Keratinocyte (primary cell): ENCODE data around the gene STK16.
"Not testable (repeated sequence)": the region's sequence is repeated elsewhere in the genome, so short reads cannot be mapped to it uniquely, and the experiment has no call there.

Source experiments
- CTCF ChIP-seq, 3 experiments: IDR thresholded peaks in 1 of 3; conservative IDR thresholded peaks in 1 of 3; optimal IDR thresholded peaks in 1 of 3; 2 replicates in 2 of 3; 3 replicates in 1 of 3; pipeline versions ENCODE3 to v1.5.1; 2011; ENCODE audit warnings: low read length in 3 of 3, mild to moderate bottlenecking in 3 of 3, moderate library complexity in 2 of 3, control low read depth in 1 of 3, inconsistent platforms in 1 of 3; ENCODE audit not compliant: insufficient read depth in 2 of 3; ENCODE audit errors: extremely low read depth in 1 of 3
- EZH2 ChIP-seq: IDR thresholded peaks from one replicate; pipeline ENCODE4 v1.6.1; 2012; ENCODE audit warnings: inconsistent platforms, mild to moderate bottlenecking, low read length, moderate library complexity

- not testable (repeated sequence) for TF ChIP-seq EZH2; CTCF (optimal IDR thresholded peaks at IDR 0.05 in 1 of 3, IDR thresholded peaks at IDR 0.05 in 1 of 3, conservative IDR thresholded peaks at IDR 0.05 in 1 of 3; ENCODE audit: extremely low read depth in 1 of 3, insufficient read depth in 2 of 3, low read length in 3 of 3)
These were observed 43.9 kb upstream of the STK16 start for GRCh38 chr2:219201331-219201730.
